Skeletal muscle tissue (tissue), 4 donors: ENCODE measurements around the gene FAM13A. TPM values are rescaled to one million over a fixed set of nuclear protein-coding genes. Genes with fewer than 3 reads are reported as not detected.
A peak's percentile ranks its signal among the peaks of the same experiment; 100 is the strongest.

Experiments used
- H3K27ac ChIP-seq: one replicate; pipeline ENCODE4 v1.7.0; 2013; ENCODE audit warnings: mild to moderate bottlenecking, low read depth, low read length, inconsistent platforms
- H3K27me3 ChIP-seq, 3 donors: one replicate each; pipeline ENCODE4 v1.7.0; 2013; ENCODE audit warnings: low read length in 3 of 3; ENCODE audit not compliant: control insufficient read depth in 3 of 3, insufficient read depth in 3 of 3
- H3K36me3 ChIP-seq, 3 donors: one replicate each; pipeline ENCODE4 v1.7.0; 2013; ENCODE audit warnings: low read length in 3 of 3; ENCODE audit not compliant: control insufficient read depth in 3 of 3, insufficient read depth in 3 of 3
- H3K4me1 ChIP-seq, 3 donors: one replicate each; pipeline ENCODE4 v1.7.0; 2013; ENCODE audit warnings: low read length in 3 of 3, mild to moderate bottlenecking in 3 of 3; ENCODE audit not compliant: control insufficient read depth in 3 of 3, insufficient read depth in 3 of 3
- H3K4me3 ChIP-seq, 3 donors: one replicate each; pipeline ENCODE4 v1.7.0; 2013; ENCODE audit warnings: low read length in 3 of 3
- H3K9ac ChIP-seq, 3 donors: one replicate each; pipeline ENCODE4 v1.7.0; 2013; ENCODE audit warnings: low read length in 3 of 3, mild to moderate bottlenecking in 3 of 3, moderate library complexity in 2 of 3, low read depth in 1 of 3
- H3K9me3 ChIP-seq, 3 donors: one replicate each; pipeline ENCODE4 v1.7.0; 2013; ENCODE audit warnings: low read length in 3 of 3; ENCODE audit not compliant: control insufficient read depth in 3 of 3
- total RNA-seq: library from RNA; depleted of rRNA; stranded (reverse); fragments of >200 nt; gene quantifications from one replicate; pipeline ENCODE4 v1.2.3, GENCODE V29; 2014
- donor health status: Osteomylitis.

FAM13A gene
- total RNA-seq, 1 donor from 2014 or later = 41.8 TPM

- Histone ChIP-seq H3K9me3 (no peaks in the 10 kb centered on the region), H3K4me3 (no peak overlapping the region), H3K9ac (peak overlapping the region in 1 of 3 donors; percentile 43), H3K27ac (peak overlapping the region; percentile 89), H3K27me3 (no peaks in the 10 kb centered on the region), H3K36me3 (peaks cover 0 to 8% (median 3%) of the 10 kb centered on the region in 3 donors), H3K4me1 (peaks cover 8 to 13% (median 11%) of the 10 kb centered on the region in 3 donors)
Observed at GRCh38 chr4:88765729-88766128, 291.3 kb downstream of the FAM13A start.

GRCh38 chr4:88763075-88763474 is 293.9 kb downstream of the FAM13A start:
- H3K4me1 ChIP-seq = peaks cover 17 to 26% (median 24%) of the 10 kb centered on the region in 3 donors
- H3K4me3 ChIP-seq = no peak overlapping the region
- no peaks in the 10 kb centered on the region for H3K9me3 ChIP-seq
- H3K36me3 ChIP-seq = peaks cover 3 to 8% (median 3%) of the 10 kb centered on the region in 3 donors
- H3K27ac ChIP-seq = no peak overlapping the region
- H3K9ac ChIP-seq = no peak overlapping the region
- no peaks in the 10 kb centered on the region for H3K27me3 ChIP-seq

GRCh38 chr4:88761861-88762523 is 295.0 kb downstream of the FAM13A start:
- Histone ChIP-seq H3K4me1 (peaks cover 17 to 27% (median 26%) of the 10 kb centered on the region in 3 donors), H3K36me3 (peaks cover 3 to 8% (median 3%) of the 10 kb centered on the region in 3 donors)

GRCh38 chr4:88761342-88761741 is 295.6 kb downstream of the FAM13A start:
- Histone ChIP-seq H3K4me1 (peaks cover 17 to 28% (median 26%) of the 10 kb centered on the region in 3 donors), H3K9ac (no peak overlapping the region), H3K27ac (no peak overlapping the region), H3K4me3 (no peak overlapping the region), H3K36me3 (peaks cover 3 to 8% (median 3%) of the 10 kb centered on the region in 3 donors), H3K9me3 (no peaks in the 10 kb centered on the region), H3K27me3 (no peaks in the 10 kb centered on the region)

More at GRCh38 chr4:88761861-88762523, 295.0 kb downstream of the FAM13A start:
- Histone ChIP-seq H3K27me3 (no peaks in the 10 kb centered on the region), H3K27ac (peak overlapping the region; percentile 12), H3K9me3 (no peaks in the 10 kb centered on the region), H3K9ac (no peak overlapping the region), H3K4me3 (no peak overlapping the region)

GRCh38 chr4:88759895-88760290 is 297.1 kb downstream of the FAM13A start:
- Histone ChIP-seq H3K9ac (no peak overlapping the region), H3K27me3 (no peaks in the 10 kb centered on the region), H3K27ac (peak overlapping the region; percentile 73), H3K4me1 (peaks cover 11 to 26% (median 14%) of the 10 kb centered on the region in 3 donors), H3K9me3 (no peaks in the 10 kb centered on the region), H3K4me3 (no peak overlapping the region), H3K36me3 (peaks cover 3 to 8% (median 3%) of the 10 kb centered on the region in 3 donors)

GRCh38 chr4:88759039-88759894 is 297.7 kb downstream of the FAM13A start:
- H3K9me3 ChIP-seq = no peaks in the 10 kb centered on the region
- H3K27ac ChIP-seq = peak overlapping the region; percentile 73
- H3K4me3 ChIP-seq = peak overlapping the region; percentile 67 to 79 (median 72)
- peak overlapping the region; percentile 66 to 80 (median 77) for H3K9ac ChIP-seq
- H3K36me3 ChIP-seq = peaks cover 3 to 8% (median 3%) of the 10 kb centered on the region in 3 donors
- H3K4me1 ChIP-seq = peaks cover 11 to 26% (median 14%) of the 10 kb centered on the region in 3 donors
- no peaks in the 10 kb centered on the region for H3K27me3 ChIP-seq

GRCh38 chr4:88758264-88758663 is 298.7 kb downstream of the FAM13A start:
- no peaks in the 10 kb centered on the region for H3K9me3 ChIP-seq
- peak overlapping the region; percentile 66 to 80 (median 77) for H3K9ac ChIP-seq
- peak overlapping the region; percentile 67 to 79 (median 72) for H3K4me3 ChIP-seq
- peaks cover 3 to 8% (median 3%) of the 10 kb centered on the region in 3 donors for H3K36me3 ChIP-seq
- H3K27ac ChIP-seq = peak overlapping the region; percentile 73
- no peaks in the 10 kb centered on the region for H3K27me3 ChIP-seq
- peaks cover 9 to 24% (median 14%) of the 10 kb centered on the region in 3 donors for H3K4me1 ChIP-seq

- H3K36me3 ChIP-seq = peaks cover 3 to 9% (median 4%) of the 10 kb centered on the region in 3 donors
- no peaks in the 10 kb centered on the region for H3K27me3 ChIP-seq
- H3K9ac ChIP-seq = peak overlapping the region in 2 of 3 donors; percentile 66 to 77
- peak overlapping the region; percentile 73 for H3K27ac ChIP-seq
- no peaks in the 10 kb centered on the region for H3K9me3 ChIP-seq
- H3K4me1 ChIP-seq = peaks cover 9 to 22% (median 14%) of the 10 kb centered on the region in 3 donors
- peak overlapping the region; percentile 67 to 79 (median 72) for H3K4me3 ChIP-seq
Observed at GRCh38 chr4:88757776-88758175, 299.2 kb downstream of the FAM13A start.

GRCh38 chr4:88757067-88757466 is 299.9 kb downstream of the FAM13A start:
- Histone ChIP-seq H3K27ac (peak overlapping the region; percentile 73), H3K36me3 (peaks cover 0 to 9% (median 8%) of the 10 kb centered on the region in 3 donors), H3K9me3 (no peaks in the 10 kb centered on the region), H3K4me1 (peaks cover 9 to 18% (median 14%) of the 10 kb centered on the region in 3 donors), H3K27me3 (no peaks in the 10 kb centered on the region), H3K9ac (peak overlapping the region in 1 of 3 donors; percentile 66), H3K4me3 (no peak overlapping the region)
